Nephron progenitor cell (in vitro differentiated cells): ENCODE data around the gene XRRA1.
A peak's percentile ranks its signal among the peaks of the same experiment; 100 is the strongest.
"Not testable (repeated sequence)": the region's sequence is repeated elsewhere in the genome, so short reads cannot be mapped to it uniquely, and the experiment has no call there.

Experiments used
- DNase-seq: peaks from one replicate; pipeline ENCODE4 v3.0.0; 2021
- H3K27ac Mint-ChIP-seq: 2 replicates; pipeline ENCODE4 v1.8.0; 2021; ENCODE audit warnings: mild to moderate bottlenecking, moderate library complexity, mixed read lengths
- H3K27me3 Mint-ChIP-seq: 2 replicates; pipeline ENCODE4 v1.8.0; 2021; ENCODE audit warnings: mild to moderate bottlenecking, low read depth, mixed read lengths; ENCODE audit not compliant: poor library complexity
- H3K36me3 Mint-ChIP-seq: 2 replicates; pipeline ENCODE4 v1.8.0; 2021; ENCODE audit warnings: low read depth, mixed read lengths
- H3K4me1 Mint-ChIP-seq: 2 replicates; pipeline ENCODE4 v1.8.0; 2021; ENCODE audit warnings: mixed read lengths
- H3K4me3 Mint-ChIP-seq: 2 replicates; pipeline ENCODE4 v1.8.0; 2021; ENCODE audit warnings: mild to moderate bottlenecking, moderate library complexity, mixed read lengths
- H3K9me3 Mint-ChIP-seq: 2 replicates; pipeline ENCODE4 v1.8.0; 2021; ENCODE audit warnings: mild to moderate bottlenecking, moderate library complexity, mixed read lengths
- TF ChIP-seq, protein P1 (sequence below): fragments of 200-600 bp; sonication (generic); IDR thresholded peaks from 2 replicates; pipeline ENCODE4 v1.5.0; 2021; ENCODE audit warnings: antibody characterized with exemption

XRRA1 gene

DNA sequence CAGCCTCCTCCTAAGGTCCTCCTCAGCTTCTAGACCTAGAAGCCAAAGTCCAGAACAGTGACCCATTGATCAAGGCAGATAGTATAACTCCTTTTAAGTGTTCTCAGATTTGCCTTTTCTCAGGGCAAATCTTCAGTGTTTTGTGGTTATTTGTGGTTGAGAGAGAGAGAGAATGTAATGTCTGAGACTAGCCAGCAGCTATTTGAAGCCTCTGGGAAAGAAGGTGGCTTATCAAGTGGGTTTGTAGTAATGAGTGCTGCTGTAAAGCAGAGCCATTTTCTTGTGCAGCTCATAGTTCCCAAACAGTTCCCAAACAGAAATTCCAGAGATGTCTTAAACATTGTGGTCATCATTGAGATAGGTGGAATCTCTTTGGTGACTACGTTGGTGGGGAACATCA lies 110.7 kb downstream of the XRRA1 start:
- TF ChIP-seq, protein P1, sequence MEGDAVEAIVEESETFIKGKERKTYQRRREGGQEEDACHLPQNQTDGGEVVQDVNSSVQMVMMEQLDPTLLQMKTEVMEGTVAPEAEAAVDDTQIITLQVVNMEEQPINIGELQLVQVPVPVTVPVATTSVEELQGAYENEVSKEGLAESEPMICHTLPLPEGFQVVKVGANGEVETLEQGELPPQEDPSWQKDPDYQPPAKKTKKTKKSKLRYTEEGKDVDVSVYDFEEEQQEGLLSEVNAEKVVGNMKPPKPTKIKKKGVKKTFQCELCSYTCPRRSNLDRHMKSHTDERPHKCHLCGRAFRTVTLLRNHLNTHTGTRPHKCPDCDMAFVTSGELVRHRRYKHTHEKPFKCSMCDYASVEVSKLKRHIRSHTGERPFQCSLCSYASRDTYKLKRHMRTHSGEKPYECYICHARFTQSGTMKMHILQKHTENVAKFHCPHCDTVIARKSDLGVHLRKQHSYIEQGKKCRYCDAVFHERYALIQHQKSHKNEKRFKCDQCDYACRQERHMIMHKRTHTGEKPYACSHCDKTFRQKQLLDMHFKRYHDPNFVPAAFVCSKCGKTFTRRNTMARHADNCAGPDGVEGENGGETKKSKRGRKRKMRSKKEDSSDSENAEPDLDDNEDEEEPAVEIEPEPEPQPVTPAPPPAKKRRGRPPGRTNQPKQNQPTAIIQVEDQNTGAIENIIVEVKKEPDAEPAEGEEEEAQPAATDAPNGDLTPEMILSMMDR, result no peak
- no peak for DNase-seq
- no peak overlapping the region for H3K27ac Mint-ChIP-seq
- no peak overlapping the region for H3K4me3 Mint-ChIP-seq
- H3K4me1 Mint-ChIP-seq, result no peaks in the 10 kb centered on the region
- peaks cover 71% of the 10 kb centered on the region for H3K36me3 Mint-ChIP-seq
- no peaks in the 10 kb centered on the region for H3K9me3 Mint-ChIP-seq
- H3K27me3 Mint-ChIP-seq, result no peaks in the 10 kb centered on the region

DNA sequence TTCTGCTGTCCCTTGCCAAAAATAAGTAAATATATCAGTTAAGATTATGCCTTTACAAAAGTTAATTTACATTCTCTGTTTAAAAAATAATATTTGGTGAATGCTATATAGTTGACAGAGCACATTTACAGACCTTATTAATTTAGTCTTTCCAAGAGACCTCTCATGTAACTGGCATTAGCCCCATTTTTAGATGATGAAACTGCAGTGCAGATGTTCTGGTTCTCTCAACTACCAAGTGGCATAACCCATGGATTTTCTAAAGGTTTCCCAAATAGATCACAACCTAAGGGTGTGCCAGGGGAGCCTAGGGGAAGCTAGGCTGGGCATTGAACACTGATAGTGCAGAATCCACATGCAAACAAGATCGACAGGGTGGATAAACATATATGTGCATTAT lies 111.7 kb downstream of the XRRA1 start:
- Mint-ChIP-seq H3K4me1 (no peaks in the 10 kb centered on the region), H3K27me3 (no peaks in the 10 kb centered on the region), H3K4me3 (no peak overlapping the region), H3K36me3 (peaks cover 74% of the 10 kb centered on the region), H3K9me3 (no peaks in the 10 kb centered on the region), H3K27ac (no peak overlapping the region)
- TF ChIP-seq, protein P1, result no peak
- no peak for DNase-seq

DNA sequence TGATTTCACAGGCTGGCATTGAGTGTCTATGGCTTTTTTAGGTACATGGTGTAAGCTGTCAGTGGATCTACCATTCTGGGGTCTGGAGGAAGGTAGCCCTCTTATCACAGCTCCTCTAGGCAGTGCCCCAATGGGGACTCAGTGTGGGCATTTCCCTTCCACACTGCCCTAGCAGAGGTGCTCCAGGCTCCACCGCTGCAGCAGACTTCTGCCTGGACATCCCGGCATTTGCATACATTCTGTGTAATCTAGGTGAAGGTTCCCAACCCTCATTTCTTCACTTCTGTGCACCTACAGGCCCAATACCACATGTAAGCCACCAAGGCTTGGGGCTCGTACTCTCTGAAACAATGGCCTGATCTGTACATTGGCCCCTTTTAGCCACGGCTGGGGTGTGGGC lies 122.0 kb downstream of the XRRA1 start:
- H3K27ac Mint-ChIP-seq, result no peak overlapping the region
- peaks cover 7% of the 10 kb centered on the region for H3K4me1 Mint-ChIP-seq
- peaks cover 83% of the 10 kb centered on the region for H3K9me3 Mint-ChIP-seq
- DNase-seq, result no peak
- no peak overlapping the region for H3K4me3 Mint-ChIP-seq
- TF ChIP-seq, protein P1, result no peak
- peaks cover 97% of the 10 kb centered on the region for H3K36me3 Mint-ChIP-seq
- peaks cover 4% of the 10 kb centered on the region for H3K27me3 Mint-ChIP-seq

DNA sequence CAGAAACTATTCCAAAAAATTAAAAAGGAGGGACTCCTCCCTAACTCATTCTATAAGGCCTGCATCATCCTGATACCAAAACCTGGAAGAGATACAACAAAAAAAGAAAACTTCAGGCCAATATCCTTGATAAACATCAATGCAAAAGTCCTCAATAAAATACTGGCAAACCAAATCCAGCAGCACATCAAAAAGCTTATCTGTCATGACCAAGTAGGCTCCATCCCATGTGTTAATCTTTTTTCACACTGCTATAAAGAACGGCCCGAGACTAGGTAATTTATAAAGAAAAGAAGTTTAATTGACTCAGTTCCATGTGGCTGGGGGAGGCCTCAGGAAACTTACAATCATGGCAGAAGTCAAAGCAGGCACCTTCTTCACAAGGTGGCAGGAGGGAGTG lies 123.3 kb downstream of the XRRA1 start:
- H3K27ac Mint-ChIP-seq, H3K4me3 Mint-ChIP-seq, DNase-seq, H3K27me3 Mint-ChIP-seq: not testable (repeated sequence)
- H3K9me3 Mint-ChIP-seq, result peaks cover 84% of the 10 kb centered on the region
- peaks cover 13% of the 10 kb centered on the region for H3K4me1 Mint-ChIP-seq
- H3K36me3 Mint-ChIP-seq, result peaks cover 98% of the 10 kb centered on the region

DNA sequence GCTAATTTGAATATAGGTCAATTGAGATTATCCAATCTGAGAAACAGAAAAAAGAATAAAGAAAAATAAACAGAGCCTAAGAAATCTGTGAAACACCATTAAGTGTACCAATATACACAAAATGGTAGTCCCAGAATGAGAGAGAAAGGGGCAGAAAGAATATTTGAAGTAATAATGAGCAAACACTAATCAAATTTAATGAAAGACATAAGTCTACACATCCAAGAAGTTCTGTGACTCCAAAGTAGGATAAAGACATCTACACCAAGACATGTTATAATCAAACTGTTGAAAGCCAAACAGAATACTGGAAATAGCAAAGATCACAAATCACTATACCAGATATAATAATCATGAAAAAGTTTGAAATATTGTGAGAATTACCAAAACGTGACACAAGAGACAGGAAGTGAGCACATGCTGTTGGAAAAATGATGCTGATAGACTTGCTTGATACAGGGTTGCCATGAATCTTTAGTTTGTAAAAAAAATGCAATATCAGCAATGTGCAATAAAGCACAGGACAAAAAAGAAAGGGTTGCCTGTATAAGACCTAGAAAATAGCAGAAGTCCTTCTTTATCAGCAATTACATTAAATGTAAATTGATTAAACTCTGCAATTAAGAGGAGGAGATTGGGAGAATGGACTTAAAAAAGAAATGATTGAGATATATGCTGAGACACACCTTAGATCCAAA lies 124.5 kb downstream of the XRRA1 start:
- TF ChIP-seq, protein P1, result no peak
- Mint-ChIP-seq H3K4me3 (no peak overlapping the region), H3K9me3 (peaks cover 72% of the 10 kb centered on the region), H3K4me1 (peaks cover 22% of the 10 kb centered on the region), H3K36me3 (peaks cover 98% of the 10 kb centered on the region), H3K27me3 (peaks cover 4% of the 10 kb centered on the region), H3K27ac (no peak overlapping the region)
- DNase-seq, result no peak

DNA sequence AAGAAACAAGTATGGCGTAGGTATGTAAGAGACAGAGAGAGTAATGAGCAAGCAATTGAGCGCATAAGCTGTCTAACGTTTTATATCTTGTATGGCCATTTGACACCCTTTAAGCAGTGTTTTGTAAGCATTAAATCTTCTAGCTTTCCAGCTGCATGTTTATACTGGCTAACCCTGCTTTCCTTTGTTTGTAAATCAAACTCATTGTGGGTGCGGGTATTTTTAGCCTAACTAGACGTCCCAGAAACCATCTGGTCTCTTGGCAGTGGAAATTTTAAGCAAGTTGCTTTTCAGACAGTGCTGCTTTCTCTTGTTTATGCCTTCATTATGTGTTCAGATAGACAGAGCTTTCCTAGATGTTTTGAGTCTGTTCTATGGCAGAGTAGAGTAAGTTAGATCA lies 126.7 kb downstream of the XRRA1 start:
- Mint-ChIP-seq H3K4me1 (peaks cover 22% of the 10 kb centered on the region), H3K27me3 (peaks cover 4% of the 10 kb centered on the region), H3K27ac (peak overlapping the region; percentile 81), H3K9me3 (peaks cover 50% of the 10 kb centered on the region), H3K36me3 (peaks cover 94% of the 10 kb centered on the region), H3K4me3 (no peak overlapping the region)
- TF ChIP-seq, protein P1, result no peak
- DNase-seq, result no peak
